GM12872 (cell line): ENCODE data around the gene ZNF385A.
A peak's percentile ranks its signal among the peaks of the same experiment; 100 is the strongest.

Source experiments
- TF ChIP-seq, protein P1 (sequence below): IDR thresholded peaks from 3 replicates; pipeline ENCODE4 v1.5.1; 2011; ENCODE audit warnings: low read depth, mild to moderate bottlenecking, low read length, moderate library complexity; ENCODE audit not compliant: insufficient read depth

ZNF385A gene

GRCh38 chr12:54379398-54380201 lies 4.9 kb downstream of the ZNF385A start:
- TF ChIP-seq, protein P1, sequence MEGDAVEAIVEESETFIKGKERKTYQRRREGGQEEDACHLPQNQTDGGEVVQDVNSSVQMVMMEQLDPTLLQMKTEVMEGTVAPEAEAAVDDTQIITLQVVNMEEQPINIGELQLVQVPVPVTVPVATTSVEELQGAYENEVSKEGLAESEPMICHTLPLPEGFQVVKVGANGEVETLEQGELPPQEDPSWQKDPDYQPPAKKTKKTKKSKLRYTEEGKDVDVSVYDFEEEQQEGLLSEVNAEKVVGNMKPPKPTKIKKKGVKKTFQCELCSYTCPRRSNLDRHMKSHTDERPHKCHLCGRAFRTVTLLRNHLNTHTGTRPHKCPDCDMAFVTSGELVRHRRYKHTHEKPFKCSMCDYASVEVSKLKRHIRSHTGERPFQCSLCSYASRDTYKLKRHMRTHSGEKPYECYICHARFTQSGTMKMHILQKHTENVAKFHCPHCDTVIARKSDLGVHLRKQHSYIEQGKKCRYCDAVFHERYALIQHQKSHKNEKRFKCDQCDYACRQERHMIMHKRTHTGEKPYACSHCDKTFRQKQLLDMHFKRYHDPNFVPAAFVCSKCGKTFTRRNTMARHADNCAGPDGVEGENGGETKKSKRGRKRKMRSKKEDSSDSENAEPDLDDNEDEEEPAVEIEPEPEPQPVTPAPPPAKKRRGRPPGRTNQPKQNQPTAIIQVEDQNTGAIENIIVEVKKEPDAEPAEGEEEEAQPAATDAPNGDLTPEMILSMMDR, result peak; percentile 100

DNA sequence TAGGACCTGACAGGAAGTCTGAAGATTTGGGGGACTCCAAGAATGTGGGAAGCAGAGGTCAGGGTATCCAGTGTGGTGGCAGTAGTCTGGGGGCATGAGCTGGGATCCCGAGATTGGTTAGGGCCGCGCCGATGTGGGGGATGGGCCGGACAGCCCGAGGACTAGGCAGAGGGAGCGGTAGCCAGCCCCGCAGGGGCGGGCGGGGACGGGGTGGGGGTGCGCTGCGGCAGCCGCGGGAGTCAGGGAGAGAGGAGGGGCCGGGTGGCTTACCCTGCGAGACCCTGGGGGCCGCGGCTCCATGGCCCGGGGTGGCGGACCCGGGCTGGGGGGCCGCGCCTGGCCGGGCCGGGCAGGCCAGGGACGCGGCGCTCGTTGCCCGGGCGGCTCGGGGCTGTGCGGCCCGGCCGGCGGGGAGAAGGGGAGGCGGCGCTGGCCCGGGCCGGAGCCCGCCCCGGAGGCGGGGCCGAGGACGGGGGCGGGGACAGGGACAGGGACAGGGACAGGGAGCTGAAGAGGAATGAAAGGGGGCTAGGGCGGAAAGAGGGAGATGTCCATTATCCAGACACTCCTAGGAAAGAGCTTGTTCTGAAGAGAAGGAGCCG lies 5.6 kb downstream of the ZNF385A start:
- TF ChIP-seq, protein P1, result no peak

DNA sequence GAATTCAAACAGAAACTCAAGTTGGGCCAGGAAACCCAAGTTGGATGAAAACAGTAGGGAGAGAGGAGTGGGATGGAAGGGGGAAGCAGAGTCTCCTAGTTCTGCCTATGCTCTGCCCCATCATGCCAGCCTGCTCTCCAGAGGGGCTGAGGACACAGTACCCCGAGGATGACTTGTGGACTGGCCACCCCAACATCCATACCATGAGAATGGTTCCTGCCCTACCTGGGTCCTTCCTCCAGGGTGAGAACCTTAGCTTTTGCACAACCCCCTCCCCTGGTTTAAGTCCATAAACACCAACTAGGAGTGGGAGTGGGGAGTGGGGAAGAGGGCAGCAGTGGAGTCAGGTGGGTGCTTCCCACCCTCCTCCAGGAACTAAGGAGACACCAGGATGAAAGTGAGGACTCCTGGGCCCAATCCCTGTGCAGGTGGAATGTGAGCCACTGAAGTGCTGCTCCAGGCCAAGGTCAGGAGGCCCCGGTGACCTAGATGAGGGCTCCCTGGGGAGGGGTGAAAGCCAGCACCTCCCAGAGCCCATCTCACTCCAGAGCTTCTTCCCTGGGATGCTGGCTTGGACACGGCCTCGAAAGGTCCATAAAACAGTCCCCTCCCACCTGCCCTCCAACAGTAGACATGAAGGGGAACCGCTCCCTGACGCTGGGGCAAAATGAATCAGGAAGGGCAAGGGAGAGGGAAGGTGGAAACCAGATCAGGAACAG lies 6.6 kb downstream of the ZNF385A start:
- TF ChIP-seq, protein P1, result no peak

- TF ChIP-seq, protein P1, result no peak
Observed at GRCh38 chr12:54377007-54377406, 7.5 kb downstream of the ZNF385A start.

- TF ChIP-seq, protein P1, result no peak
Observed at GRCh38 chr12:54376596-54376995, 7.9 kb downstream of the ZNF385A start.

DNA sequence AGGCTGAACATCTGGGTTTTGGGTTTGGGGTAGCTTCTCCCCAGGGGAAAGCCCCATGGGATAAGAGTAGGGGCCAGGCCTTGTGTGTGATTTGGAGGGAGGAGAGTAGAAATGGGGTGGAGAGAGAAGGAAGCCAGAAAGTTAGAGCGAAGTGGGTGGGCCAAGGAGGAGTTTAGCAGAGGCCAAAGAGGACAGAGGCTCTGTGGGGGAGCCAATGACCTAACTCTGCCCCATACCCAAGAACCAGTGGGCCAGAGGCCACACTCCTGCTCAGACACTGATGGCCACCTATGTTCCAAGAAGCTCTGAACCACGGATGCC lies 9.3 kb downstream of the ZNF385A start:
- TF ChIP-seq, protein P1, result no peak

- TF ChIP-seq, protein P1, result no peak
Observed at GRCh38 chr12:54374562-54375258, 9.8 kb downstream of the ZNF385A start.
